DMS114 treated with DMSO at 0.1 percent for 48 hours (cell line): Measurements from ENCODE around the gene DENND1A.

Experiments used
- DNase-seq: peaks from one replicate; lab custom pipeline; 2025; ENCODE audit not compliant: unreplicated experiment; lab: John Stamatoyannopoulos, UW

DENND1A gene

GRCh38 chr9:123511326-123512277 is 418.3 kb downstream of the DENND1A start:
- no peak for DNase-seq

- DNase-seq: no peak
Observed at GRCh38 chr9:123509646-123510045, 420.3 kb downstream of the DENND1A start.

DNA sequence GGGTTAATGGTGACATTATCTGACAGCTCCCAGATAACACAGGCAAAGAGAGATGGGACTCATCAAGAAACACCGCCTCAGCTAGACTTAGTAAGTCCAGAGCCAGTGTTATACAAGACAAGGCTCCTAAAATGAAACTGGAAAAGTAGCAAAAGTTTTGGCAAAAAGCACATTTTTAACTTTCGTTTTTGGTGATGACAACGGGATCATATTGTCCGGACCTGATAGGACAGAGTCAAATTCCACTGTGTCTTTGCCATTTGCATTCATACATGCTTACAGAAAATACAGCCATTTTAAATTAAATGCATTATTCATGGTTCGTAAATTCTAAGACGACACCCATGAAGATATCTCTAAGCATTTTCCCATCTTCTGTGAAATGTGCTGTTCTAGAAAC is 421.9 kb downstream of the DENND1A start:
- no peak for DNase-seq

- no peak for DNase-seq
Observed at GRCh38 chr9:123505496-123505895, 424.4 kb downstream of the DENND1A start.

GRCh38 chr9:123500336-123500735 is 429.6 kb downstream of the DENND1A start:
- no peak for DNase-seq

- no peak for DNase-seq
Observed at GRCh38 chr9:123497830-123498229, 432.1 kb downstream of the DENND1A start.

DNA sequence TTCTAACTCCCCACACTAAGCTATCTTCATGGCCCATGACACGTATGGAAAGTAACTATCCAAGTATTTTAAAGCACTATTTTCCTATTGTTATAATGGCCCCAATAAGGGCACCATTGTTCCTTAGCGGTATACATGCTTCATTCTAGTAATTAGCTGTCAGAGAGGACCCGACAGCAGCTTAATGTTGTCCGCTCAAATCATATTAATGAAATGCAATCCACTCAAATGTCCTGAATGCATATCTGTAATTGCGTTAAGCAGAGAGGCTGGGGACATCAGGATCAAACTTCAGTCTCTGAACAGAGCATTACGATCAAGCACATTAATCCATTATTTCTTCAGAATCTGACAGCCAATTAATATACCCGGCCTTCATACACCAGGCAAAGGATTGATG is 434.2 kb downstream of the DENND1A start:
- no peak for DNase-seq

DNA sequence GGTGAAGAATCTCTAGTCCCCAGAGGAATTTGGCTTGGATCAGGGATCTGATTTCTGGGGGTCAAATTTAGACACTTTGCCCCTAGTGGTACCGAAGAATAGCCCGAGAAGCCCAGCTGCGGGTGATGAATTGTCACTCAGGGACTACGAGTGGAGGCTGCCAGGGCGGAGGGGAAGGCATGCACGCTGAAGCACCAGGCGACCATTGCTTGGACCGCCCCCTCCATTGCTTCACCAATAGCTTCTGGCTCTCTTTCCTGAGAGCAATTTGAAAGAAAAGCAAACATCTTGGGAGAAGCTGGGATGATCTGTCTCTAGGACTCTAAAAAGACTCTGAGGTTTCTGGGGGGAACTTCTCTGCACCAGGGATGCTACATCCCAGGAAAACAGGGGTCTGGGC is 436.3 kb downstream of the DENND1A start:
- DNase-seq: no peak

- DNase-seq: no peak
Observed at GRCh38 chr9:123490688-123491087, 439.2 kb downstream of the DENND1A start.

DNA sequence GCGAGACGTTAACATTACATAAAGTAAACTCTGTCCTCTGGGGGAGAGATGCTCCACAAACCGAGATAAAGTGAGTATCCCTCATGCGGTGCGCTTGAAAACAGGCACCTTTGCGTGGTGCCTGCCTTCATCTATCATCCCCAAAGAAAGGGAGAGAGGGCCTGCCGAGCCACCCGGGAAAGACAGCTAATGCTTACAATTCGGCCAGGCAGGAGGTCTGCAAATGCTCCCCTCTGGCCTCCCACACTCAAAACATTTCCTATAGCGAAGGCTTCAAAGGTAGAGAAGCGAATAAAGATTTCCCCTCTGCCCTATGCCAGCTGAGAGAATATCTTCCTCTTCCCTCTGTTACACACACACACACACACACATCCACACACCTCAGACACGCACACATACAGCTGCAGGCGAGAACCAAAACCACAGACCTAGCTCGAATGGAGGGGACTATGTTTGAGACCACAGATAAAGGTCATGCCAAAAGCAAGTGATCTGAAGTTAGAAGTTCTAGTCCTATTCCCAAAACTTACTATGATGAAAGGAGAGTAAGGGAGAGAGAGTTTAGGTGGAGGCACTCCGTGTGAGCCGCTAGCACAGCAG is 441.1 kb downstream of the DENND1A start:
- no peak for DNase-seq

DNA sequence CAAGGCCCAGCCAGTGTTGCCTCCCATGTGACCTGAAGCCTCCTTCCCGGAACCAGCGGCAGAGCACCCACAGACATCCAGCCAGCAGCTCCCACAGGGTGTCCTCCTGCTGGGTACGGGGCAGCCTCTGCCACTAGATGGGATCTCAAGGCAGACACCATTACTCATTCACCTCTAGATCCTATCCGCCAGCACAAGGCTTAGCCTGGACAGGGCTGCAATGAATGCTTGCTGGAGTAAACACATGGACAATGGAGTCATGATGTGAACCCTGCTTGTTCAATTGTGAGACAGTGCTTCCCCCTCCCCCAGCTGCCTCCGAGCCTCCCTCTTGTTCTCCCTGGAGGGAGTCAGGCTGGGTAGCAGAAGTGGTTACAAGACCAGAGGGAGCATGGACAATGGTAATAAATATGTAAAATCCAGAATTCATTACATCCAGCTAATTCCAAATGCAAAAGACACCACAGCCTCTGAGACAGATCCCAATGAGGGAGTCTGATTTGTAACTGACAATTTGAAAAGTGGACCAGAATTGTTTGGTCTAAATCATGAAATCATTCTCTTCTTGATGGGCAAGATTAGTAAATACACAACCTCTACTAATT is 441.9 kb downstream of the DENND1A start:
- DNase-seq: no peak

DNA sequence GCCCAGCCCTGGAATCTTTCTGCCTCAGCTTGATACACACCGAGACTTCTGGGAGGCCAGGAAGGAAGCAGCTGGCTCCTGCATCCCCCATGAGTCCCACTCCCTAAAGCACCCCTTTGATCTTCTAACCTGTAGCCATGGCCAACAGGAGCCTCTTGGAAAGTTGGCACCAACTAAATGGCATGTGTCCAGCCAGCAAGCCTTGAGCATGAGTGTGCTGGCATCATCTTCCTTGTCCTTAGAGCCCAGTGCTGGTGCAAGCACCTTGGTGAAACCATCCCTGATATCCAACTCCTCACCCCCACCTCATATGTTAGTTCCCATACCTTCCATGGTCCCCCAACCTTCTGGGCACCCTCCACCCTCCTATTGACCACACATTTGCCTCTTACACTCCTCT is 443.5 kb downstream of the DENND1A start:
- DNase-seq: no peak

DNA sequence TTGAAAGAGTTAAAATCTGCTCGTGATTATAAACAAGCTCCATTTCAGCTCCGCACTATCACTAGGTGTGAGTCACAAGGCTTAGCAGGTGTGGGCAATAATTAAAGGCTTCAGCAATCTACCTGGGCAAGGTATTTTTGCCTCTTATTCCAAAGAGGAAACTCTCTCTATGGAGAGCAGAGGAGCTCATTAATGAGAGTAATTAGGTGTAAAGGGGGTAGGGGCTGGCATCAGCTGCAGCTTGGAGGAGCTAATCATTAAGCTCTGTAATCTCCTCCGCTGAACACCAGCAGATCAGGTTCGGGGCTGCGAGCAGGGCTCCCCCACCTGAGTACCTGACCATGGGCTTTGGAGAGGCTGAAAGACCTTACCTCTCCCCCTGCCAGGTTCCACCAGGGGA is 444.7 kb downstream of the DENND1A start:
- DNase-seq: no peak

DNA sequence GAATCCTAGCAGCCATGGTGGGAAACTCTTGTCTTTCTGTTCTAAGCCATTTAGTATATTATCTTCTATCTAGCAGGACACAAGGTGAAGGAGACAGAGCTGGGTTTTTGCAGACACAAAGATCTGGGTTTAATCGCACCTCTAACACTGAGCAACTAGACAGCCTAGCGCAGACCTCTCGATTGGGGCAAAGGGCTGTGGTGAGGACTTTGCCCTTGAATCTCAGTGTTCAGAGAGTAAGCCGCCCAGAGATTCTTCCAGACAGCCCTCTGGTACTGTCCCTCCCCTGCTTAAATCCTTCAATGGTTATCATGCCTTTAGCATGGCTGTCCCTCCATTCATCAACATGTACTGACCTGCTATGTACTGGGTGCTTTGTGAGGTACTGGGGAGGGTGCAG is 445.8 kb downstream of the DENND1A start:
- DNase-seq: no peak

GRCh38 chr9:123483191-123483803 is 446.6 kb downstream of the DENND1A start:
- no peak for DNase-seq

GRCh38 chr9:123482295-123482968 is 447.5 kb downstream of the DENND1A start:
- no peak for DNase-seq

DNA sequence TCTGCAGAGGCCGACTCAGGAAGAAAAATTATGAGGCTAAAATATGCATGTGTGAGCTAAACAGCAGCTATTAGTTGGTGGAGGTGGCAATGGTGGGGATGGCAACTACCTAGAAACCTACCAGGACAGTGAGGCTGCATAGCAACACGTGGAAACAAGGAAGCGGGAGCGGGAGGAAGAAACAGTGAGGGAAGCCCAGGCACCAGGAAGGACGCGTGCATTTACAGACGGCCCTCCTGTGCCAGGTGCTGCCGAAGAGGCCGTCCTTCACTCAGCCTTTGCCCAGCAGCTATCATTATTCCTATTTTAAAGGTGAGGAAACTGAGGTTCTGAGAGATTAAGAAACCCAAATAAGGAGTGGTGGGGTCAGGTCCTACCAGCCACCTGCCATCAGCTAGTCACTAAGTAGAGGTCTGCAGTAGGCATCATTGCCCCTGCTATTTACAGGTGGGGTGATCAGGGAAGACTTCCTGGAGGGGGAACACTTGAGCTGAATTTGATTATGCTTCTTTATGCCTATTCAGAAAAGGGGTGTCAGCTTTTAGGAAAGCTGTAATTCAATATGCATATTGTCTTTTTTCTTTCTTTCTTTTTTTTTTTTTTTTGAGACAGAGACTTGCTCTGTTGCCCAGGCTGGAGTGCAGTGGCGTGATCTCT is 448.6 kb downstream of the DENND1A start:
- DNase-seq: no peak

DNA sequence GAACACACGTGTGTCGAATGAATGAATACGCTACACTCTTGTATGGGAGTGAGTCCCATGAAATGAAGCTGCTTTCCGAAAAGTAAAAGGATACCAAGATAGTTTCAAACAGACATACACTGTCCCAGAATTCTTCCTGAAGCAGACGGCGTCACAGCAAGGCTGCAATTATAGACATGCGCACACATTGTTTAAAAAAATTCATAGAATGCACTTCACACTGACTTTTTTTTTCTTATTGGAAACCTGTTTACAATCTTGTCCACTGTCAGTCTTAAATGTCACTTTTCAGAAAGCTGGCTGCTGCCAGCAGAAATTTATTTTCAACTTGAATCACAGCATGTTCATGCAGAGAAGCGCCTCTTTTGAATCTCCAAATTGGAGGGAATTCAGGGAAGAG is 449.1 kb downstream of the DENND1A start:
- DNase-seq: no peak

- no peak for DNase-seq
Observed at GRCh38 chr9:123480096-123480495, 449.8 kb downstream of the DENND1A start.

DNA sequence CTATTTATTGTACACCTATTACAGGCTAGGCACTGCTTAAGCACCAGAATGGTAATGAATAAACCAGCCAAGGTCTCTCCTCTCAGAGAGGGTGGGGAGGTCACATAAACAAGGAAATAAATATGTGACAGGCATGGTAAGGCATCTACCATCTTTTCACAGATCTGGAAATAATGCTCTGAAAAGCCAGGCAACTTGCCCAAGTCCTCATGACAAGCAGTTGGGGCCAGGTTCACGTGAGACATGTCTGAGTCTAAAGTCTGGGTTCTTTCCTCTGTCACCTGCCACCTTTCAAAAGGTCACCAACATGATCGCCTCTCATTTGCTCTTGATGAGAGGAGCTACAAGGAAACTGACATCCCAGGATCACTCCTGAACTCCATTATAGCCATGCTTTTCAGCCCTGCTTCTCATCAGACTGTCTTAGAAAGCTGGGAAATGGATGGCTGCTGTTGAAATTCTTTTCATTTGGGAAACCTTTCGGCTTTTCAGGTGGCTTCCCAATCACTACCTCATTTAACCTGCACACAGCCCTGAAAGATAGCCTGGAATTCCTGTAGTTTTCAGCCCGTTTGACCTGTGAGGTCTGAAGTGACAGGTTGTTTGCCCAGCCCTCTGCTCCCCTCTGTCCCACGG is 450.8 kb downstream of the DENND1A start:
- DNase-seq: no peak
